NCI-H345 treated with DMSO at 0.1 percent for 48 hours (cell line): ENCODE data around the gene CGN.

Source experiments
- DNase-seq: peaks from one replicate; lab custom pipeline; 2025; ENCODE audit not compliant: unreplicated experiment; lab: John Stamatoyannopoulos, UW

CGN gene

DNA sequence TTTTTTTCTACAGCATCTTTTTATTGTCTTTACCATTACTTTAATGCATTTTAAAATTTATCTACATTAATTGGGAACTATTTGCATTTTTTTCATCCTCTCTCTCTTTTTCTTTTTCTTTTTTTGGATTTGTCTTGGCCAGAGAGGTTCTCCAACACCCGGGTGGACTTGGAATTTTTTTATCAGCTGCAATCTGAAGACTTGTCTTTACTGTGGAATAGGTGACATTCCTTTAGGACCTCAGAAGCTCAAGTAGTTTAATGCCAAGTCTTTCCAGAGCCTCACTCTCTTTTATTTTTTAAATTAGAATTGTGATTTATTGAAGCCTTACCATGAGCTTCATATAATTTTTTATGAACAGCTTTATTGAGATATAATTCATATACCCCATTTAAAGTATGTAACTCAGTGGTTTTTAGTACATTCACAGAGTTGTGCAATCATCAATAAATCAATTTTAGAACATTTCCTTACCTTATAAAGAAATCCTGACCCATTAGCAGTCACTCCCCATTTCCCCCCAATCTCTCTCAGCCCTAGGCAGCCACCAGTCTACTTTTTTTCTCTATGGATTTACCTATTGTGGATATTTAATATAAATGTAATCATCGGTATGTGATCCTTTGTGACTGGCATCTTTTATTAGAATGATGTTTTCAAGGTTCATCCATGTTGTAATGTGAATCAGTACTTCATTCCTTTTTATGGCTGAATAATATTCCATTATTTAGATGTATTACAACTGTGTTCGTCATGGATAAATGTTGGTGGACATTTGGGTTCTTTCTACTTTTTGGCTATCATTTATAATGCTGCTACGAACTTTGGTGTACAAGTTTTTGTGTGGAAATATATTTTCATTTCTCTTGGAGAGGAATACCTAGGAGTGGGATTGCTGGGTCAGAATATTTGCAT is 35.1 kb downstream of the CGN start:
- no peak for DNase-seq

- no peak for DNase-seq
Observed at GRCh38 chr1:151547119-151547899, 36.1 kb downstream of the CGN start.

DNA sequence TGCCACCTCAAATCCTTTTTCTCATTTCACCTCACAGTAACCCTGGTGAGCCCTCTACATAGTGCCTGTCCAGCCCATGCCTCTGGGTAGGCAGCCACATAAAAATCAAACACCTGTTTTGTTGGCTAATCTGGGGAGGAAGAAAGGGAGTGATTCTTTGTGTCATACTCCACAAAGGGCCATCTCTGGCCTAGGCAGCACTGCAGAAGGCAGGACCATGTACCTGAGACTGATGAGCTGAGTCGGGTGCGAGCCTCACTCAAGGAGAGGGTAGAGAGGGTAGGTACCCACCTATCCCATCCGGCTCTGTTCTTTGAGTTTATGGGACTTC is 36.7 kb downstream of the CGN start:
- no peak for DNase-seq

DNA sequence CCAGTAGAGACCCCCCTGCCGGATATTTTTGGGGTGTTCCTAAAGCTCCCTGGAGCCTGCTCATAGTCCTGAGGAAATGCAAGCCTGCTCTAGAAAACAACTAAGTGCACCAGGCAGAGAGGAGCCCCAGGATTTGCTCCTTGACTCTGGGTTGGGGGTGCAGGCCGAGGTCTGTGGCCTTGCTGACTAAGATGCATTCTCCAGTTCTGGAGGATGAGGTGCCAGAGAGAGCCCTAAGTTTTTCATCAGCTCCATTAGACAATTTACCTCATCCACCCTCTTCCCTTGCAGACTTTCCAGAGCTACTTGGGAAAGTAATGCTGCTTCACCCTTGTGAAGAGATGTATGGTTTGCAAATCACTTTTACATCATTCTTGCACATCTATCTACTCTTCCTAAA is 38.0 kb downstream of the CGN start:
- DNase-seq = no peak

DNA sequence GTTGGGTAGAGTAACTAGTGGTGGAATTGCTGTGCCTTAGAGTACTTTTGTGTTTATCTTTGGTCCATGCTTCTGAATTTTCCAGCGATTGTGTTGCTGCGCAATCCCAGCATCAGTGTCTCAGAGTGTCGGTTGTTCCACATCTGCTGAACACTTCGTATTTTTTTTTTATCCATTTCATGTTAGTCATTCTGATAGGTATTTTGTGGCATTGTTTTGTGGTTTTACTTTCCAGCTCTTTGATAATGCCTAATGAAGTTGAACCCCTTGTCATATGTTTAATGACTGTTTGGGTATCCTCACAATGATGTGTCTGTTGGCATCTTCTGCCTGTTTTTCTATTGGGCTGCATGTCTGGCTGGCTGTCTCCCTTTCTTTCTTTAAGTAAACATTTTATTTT is 42.5 kb downstream of the CGN start:
- DNase-seq = no peak

GRCh38 chr1:151556052-151556451 is 44.9 kb downstream of the CGN start:
- no peak for DNase-seq

DNA sequence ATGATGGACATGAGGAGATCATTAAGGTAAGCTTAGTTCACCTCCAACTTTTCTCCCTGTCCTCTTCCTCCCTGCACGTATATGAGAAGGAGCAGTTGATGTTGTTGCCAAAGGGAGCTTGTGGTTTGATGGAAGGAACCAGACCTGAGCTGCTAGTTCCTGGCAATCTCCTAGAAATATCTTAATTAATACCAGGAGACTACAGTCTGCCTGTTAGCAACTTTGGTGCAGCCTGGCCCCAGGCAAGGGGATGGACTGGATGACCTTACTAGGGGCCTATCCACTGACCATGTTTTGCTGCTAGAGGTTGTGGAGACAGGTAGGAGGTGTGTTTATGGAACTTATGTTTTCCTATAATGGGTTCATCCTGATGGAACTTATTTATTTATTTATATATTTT is 51.5 kb downstream of the CGN start:
- DNase-seq = no peak

DNA sequence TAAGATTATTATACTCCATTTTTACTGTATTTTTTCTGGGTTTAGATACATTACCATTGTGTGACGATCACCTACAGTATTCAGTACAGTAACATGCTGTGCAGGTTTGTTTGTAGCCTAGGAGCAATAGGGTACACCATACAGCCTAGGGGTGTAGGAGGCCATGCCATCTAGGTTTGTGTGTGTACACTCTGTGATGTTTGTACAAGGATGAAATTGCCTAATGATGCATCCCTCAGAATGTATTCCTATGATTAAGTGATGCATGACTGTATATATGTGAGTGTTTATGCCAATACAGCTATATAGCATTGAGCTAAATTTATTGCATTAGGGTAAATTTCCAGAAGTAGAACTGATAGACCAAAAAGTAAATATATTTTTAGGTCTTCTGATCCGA is 52.2 kb downstream of the CGN start:
- DNase-seq = no peak

DNA sequence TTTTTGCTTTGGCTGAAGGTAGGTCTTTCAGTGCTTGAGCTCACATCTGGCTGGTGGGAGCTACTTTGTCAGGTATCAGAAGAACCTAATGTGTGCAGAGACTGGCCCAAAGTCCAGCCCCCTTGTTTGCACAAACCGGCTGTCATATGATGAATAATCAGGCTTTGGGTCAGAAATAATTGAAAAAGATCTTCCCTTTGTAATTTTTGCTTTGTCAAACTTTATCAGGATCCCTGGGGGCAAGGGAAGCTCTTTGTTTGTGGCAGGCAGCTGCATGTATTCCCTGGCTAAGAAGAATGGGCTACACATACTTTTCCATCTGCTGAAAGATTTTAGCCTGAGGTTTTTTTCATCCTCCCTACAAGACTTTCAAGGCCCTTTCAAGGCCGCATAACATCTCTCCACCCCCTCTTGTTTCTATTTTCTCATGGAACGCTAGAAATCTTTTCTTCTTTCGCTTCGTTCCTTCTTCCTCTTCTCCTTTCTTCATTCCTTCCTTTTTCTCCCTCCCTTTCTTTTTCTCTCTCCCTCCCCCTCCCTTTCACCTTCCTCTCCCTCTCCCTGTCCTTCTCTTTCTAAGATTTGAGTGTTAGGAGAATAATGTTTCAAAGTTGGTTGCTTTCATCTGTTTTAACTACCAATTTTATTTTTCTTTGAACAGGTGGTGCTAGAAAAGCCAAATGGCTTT is 54.5 kb downstream of the CGN start:
- no peak for DNase-seq

DNA sequence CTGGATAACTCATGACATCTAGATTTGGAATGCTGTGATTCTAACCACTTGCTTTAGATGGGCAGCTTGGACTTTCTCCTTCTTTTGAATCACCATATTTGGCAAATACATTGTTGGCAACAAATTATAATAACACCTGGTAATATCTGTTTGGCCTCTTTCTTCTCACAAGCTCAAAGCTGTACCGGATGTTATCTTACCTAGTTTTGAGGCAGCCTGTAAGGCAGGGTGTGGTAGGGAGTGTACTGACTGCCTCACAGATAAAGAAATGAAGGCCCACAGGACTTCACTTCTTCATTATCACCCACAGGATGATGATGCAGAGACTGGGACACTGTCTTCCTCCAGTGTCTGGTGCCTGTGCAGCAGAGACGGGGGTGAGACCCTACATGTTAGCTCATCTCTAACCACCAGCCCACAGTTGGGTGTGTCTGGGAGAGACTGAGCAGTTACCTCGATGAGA is 57.5 kb downstream of the CGN start:
- no peak for DNase-seq

GRCh38 chr1:151570819-151571218 is 59.6 kb downstream of the CGN start:
- DNase-seq = peak; percentile 77

DNA sequence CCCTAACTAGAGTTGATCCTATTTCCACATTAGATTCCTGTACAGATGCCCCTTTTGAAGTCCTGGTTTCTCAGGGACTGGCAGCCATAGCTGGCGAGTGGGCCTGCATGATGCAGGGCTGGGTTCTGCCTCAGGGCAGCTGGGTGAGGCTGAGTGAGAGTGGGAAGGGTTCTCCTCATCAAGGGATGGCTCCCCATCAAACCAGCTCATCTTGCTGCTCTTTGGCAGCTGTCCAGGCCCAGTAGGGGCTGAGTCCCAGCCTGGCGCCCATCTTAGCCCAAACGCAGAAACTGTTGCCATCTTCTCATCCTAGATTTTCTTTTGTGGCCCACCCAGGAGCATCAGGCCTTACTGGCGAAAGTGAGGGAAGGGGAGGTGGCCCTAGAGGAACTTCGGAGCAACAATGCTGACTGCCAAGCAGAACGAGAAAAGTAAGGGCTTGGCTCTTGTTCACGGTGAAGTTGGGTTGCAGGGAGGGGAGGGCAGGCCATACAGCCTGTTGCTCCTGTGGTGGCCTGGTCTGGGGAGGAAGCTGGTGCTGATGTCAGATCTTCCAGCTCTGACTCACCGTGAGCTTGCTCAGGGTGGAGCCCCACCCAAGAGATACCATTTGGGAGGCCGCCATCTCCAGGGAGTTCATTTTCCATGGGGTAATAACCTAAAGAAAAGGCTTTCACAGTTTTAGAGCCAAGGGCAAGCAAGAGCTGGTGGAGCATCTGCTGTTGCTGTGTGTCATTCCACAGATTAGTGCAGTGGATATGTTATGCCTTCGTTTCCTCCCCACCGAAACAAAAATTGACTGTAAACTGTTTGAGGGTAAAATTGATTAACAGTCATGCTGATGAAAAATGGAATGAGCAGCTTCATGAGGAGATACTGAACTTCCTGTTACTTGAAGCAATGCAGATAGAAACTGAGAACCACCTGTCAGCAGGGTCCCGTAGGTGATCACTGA is 63.7 kb downstream of the CGN start:
- DNase-seq = no peak

DNA sequence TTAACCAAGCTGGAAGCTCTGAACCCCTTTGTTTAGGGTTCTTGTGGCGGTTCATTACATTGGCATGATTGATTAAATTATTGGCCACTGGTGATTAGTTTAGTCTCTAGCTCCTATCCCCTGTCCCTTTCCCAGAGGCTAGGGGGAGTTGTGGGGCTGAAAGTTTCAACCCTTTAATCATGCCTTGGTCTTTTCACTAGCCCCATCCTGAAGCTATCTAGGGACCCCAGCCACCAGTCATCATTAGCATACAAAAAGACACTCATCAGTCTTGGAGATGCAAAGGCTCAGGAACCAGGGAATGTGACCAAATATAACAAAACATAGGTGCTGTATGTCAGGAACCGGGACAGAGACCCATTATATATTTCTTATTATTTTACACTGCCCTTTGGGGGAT is 66.0 kb downstream of the CGN start:
- no peak for DNase-seq

- DNase-seq = no peak
Observed at GRCh38 chr1:151578941-151579340, 67.8 kb downstream of the CGN start.

GRCh38 chr1:151579436-151580225 is 68.4 kb downstream of the CGN start:
- no peak for DNase-seq

DNA sequence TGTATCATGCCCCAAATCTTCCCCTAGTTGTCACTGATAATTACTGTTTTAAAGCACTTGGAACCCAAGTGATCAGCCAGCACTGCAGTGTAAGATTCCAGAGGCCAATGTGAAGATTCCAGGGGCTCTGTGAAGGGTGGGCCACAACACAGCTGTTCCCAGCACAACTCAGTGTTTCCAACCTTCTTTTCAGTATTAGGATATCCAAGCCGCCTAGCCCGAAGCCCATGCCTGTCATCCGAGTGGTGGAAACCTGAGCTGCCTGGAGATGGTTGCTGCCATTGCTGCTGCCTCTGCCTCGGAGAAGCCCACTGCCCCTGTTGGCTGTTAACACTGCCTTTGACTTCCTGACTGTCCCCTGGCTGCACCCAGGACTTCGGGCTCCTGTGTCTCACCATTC is 70.3 kb downstream of the CGN start:
- DNase-seq = no peak

- DNase-seq = no peak
Observed at GRCh38 chr1:151581921-151582320, 70.7 kb downstream of the CGN start.

GRCh38 chr1:151583796-151584195 is 72.6 kb downstream of the CGN start:
- DNase-seq = no peak

GRCh38 chr1:151584278-151584677 is 73.1 kb downstream of the CGN start:
- no peak for DNase-seq

- DNase-seq = no peak
Observed at GRCh38 chr1:151584780-151585179, 73.6 kb downstream of the CGN start.
